NCI-H2107 treated with DMSO at 0.1 percent for 48 hours (cell line): ENCODE measurements around the gene TMEM97.
"Not testable (repeated sequence)": the region's sequence is repeated elsewhere in the genome, so short reads cannot be mapped to it uniquely, and the experiment has no call there.

Source experiments
- DNase-seq: peaks from one replicate; lab custom pipeline; 2025; ENCODE audit not compliant: unreplicated experiment; lab: John Stamatoyannopoulos, UW

The TMEM97 gene

DNA sequence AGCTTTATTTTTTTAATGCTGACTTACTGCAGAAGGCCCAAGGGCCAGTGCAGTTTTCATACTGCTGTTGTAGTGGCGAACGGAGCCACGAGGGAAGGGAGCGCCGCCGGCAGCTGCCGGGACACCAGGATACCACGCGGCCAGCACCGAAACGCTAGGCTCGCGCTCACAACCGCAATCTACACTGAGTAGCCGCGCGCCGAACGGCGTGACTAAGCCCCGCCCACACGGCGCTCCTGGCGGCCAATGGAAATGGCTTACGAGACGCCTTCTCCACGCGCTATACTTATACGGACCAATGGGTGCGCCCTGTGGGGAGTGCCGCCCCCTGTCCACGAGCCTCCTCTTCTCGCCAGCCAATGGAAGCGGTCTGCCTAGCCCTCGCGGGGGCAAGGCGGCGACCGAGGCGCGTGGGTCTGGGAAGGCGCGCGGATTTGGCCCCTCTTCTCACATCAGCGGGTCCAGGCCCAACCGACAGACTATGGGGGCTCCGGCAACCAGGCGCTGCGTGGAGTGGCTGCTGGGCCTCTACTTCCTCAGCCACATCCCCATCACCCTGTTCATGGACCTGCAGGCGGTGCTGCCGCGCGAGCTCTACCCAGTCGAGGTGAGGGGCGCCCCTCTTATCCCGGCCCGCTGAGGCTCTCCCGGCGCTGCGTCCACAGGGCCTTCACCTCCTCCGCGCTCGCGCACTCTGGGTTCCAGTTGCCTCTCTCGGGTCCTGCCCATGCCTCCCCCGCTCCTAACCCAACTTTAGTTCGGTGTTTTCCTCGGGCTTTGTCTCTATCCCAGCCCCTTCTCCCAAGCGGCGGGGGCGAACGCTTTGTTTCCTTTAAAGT, at the start of gene TMEM97:
Gene TMEM97 (plus strand): TSS at position 442 of the 839 bp plus-strand sequence. CDS start 40 bp downstream, at position 482.
- peak; percentile 94 for DNase-seq

DNA sequence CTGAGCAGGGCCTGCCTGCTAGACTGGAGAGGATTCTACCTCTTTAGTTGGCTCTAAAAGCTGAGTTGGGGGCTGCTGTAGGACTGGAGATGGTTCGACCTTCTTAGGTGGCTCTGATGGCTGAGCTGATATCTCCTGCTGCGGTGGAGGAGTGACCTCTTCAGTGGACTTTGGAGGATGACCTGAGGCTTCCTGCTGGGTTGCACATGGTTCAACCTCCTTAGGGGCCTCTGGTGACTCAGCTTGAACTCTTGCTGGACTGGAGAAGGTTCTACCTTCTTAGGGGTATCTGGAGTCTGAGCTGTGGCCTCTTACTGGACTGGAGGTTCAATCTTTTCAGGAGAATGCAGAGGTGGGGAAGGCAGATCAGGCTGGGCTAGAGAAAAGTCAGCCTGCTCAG, 48.9 kb upstream of the TMEM97 start:
- no peak for DNase-seq

DNA sequence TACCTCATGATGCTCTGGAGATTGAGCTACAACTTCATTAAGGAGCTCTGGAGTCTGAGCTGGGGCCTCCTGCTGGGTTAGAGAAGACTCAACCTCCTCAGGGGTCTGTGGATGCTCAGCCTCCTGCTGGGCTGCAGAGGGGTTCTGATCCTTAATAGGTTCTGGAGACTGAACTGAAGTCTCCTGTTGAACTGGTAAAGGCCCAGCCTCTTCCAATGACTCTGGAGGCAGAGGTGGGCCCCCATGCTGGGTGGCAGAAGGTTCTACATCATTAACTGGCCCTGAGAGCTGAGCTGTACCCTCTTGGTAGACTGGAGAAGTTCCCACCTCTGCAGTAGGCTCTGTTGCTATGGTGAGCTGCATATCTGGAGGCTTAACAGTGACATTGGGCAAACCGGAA, 48.1 kb upstream of the TMEM97 start:
- DNase-seq, result no peak

DNA sequence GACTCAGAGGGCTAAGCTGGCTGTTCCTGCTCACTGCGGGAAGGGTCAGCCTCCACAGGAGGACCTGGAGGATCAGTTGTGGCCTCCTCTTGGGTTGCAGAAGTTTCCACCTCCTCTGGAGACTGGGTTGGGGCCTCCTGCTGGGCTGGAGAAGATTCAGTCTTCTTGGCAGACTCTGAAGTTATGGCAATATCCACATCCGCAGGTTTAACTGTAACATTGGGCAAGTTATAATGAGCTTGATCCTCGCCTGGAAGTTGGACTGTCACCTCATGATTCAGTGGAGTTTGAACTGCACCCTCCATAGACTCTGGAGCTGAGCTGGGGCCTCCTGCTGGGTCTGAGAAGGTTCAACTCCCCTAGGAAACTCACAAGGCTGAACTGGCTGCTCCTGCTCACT, 47.6 kb upstream of the TMEM97 start:
- no peak for DNase-seq

DNA sequence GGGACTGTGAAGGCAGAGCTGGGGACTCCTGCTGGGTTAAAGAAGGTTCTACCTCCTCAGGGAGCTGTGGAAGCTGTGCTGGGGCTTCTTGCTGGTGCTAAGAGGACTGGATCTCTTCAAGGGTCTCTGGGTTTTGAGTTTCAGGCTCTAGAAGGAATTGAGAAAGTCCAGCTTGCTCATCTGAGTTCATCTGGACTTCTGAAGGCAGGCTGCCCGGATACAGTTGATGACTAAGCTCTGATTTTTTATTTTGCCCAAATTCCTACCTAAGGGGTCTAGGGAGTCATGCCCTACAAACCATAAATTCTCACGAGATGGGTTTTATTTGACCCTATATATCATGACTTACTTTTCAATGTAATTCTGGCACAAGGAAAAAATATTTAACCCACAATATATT, 46.8 kb upstream of the TMEM97 start:
- no peak for DNase-seq

DNA sequence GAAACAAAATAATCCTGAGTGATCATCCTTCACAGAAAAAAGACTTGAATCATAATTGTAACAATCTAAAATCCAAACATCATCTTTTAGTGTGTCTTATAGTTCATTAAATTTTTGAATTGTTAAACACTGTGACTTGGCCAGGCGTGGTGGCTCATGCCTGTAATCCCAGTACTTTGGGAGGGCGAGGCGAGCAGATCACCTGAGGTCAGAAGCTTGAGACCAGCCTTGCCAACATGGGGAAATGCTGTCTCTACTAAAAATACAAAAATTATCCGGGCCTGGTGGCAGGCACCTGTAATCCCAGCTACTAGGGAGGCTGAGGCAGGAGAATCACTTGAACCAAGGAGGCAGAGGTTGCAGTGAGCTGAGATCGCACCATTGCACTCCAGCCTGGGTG, 45.7 kb upstream of the TMEM97 start:
- not testable (repeated sequence) for DNase-seq

DNA sequence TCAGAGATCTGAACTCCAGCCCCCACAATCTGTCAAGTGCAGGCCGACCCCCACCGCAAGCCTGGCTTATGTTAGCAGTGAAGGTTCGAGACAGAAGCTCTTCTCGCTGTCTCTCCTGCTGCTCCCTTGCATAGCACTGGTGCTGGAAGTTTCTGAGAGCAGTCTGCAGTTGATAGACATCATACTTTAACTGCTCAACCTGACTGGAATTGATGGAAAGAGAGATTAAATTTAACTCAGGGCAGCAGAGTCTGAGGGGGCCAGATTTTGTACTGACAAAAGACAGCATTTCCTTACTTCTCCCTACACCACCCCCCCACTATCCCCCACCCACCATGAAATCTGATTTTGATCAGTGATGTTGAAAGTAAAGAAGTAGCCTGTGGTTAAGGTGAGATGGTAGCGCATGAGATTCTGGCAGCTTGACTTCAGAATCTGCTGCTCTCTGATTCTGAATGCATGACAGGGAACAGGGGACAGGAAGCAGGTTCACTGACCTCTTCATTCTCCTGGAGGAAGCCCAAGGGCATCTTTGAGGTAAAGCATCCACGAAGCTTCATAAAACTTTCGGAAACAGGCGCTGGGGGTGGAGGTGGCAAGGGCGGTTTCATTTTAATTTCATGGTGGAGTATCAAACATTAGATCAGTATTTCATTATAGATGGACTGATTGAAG, 44.3 kb upstream of the TMEM97 start:
- no peak for DNase-seq

DNA sequence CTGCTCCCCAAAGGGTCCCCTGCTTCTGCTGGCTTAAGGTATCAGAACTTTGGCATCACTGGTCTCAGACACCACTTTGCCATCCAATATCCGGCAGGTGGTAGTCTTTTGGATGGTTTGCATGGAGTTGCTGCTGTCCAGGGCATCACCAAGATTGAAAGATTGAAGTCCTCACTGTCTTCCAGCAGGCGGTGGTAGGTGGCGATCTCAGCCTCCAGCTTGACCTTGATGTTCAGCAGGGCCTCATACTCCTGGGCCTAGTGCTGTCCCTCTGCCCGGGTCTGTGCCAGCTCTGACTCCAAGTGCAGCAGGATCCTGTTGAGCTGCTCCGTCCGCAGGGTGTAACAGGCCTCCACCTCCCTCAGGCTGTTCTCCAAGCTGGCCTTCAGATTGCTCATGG, 43.0 kb upstream of the TMEM97 start:
- DNase-seq, result no peak

DNA sequence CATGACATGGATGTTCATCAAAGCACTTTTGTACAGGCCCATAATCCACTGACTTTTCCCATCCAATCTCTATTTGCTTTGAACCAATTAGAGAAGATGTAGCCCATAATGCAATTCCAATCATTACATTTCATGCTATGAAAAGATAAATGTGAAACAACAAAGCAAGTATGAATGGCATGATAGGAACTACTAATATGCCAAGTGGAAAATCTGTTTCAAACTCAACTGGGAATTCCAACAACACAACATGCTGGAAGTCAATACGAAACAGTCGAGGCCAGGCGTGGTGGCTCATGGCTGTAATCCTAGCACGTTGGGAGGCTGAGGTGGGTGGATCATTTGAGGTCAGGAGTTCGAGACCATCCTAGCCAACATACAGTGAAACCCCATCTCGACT, 39.6 kb upstream of the TMEM97 start:
- DNase-seq, result no peak

DNA sequence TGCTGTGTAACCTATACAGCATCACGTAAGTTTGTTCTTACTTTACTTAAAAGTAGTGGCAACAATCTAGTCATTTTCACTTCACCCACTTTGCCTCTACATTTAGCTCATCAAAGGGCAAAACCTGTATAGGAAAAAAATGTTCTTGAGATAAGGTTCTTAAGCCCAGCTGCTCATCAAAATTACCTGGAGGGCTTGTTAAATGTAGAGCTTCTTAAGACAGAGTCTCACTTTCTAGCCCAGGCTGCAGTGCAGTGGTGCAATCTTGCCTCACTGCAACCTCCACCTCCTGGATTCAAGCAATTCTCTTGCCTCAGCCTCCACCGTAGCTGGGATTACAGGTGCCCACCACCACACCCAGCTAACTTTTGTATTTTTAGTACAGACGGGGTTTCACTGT, 38.2 kb upstream of the TMEM97 start:
- DNase-seq, result no peak

DNA sequence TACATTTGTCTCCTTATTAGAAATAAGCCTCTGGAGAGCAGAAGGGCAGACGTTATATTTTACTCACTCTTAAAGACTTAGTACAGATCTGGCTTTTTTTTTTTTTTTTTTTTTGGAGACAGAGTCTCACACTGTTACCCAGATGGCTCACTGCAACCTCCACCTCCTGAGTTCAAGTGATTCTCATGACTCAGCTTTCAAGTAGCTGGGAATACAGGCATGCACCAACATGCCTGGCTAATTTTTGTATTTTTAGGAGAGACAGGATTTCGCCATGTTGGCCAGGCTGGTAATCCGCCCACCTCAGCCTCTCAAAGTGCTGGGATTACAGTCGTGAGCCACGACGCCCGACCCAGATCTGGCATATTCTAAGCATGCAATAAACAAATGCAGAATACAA, 36.4 kb upstream of the TMEM97 start:
- peak; percentile 4 for DNase-seq

DNA sequence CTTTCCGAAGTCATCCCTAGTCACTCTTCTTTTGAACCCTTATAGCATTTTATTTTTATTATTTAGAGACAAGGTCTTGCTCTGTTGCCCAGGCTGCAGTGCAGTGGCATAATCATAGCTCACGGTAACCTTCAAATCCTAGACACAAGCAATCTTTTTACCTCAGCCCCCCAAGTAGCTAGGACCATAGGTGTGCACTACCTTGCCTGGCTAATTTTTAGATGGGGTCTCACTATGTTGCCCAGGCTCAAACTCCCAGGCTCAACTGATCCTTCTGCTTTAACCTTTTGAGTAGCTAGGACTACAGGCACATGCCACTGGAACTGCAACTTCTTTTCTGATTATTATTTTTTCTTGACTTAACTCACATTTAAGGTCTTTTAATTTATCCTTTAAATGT, 33.0 kb upstream of the TMEM97 start:
- no peak for DNase-seq

DNA sequence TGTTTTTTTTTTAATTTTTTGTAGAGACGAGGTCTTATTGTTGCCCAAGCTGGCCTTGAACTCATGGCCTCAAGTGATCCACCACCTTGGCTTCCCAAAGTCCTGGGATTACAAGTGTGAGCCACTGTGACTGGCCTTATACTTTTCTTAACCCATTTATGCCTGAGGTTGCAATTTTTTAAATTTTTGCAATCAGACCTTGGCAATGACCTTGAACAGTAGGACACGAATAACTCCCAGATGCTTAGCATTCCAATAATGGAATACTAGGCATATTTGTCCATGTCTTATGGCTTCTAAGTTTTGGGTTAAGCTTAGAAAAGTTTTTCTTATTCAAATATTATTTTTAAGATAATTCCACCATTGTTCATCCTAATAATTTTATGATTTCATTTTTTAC, 28.3 kb upstream of the TMEM97 start:
- no peak for DNase-seq

DNA sequence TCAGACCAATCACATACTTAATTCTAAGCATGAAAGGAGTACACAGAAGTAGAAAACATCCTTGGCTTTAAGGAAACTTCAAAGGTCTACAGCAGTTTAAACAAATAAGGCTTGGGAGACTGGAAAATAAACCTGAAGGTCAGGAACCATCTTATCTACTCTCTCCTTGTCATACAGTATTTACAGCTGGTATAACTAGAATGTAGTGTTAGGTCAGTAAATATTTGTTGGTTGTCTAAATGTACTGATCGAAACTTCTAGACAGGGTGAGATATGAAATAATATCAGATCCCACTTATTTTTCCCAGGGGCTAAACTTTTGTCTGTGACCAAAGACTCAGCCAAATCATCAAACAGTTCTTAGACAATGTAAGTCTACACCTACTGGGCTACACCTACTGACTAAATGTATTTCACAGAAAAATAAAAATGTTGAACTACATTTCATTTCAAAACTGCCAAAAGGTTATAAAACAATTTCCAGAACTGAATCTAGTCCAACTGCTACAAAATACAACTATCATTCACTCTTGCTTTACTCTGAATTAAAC, 27.1 kb upstream of the TMEM97 start:
- no peak for DNase-seq

DNA sequence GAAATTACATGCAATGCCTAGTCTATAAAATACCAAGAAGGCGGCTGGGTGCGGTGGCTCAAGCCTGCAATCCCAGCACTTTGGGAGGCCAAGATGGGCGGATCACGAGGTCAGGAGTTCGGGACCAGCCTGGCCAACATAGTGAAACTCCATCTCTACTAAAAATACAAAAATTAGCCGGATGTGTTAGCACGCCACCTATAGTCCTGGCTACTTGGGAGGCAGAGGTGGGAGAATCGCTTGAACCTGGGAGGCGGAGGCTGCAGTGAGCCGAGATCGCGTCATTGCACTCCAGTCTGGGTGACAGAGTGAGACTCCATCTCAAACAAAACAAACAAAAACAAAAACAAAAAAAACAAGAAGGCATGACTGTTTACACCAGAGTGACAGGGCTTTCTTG, 26.1 kb upstream of the TMEM97 start:
- not testable (repeated sequence) for DNase-seq

DNA sequence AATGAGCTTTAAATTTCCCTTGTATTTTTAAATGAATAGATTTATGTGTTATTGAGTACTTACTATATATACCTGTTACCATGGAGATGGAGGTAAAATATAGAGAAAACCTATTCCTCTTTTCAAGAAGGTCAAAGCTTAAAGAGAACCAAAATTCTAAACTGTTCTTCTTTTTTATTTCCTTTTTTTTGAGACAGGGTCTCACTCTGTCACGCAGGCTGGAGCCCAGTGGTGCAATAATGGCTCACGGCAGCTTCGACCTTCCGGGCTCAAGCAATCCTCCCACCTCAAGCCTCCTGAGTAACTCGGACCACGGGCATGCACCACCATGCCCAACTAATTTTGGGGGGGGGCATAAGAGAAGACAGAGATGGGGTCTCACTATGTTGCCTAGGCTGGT, 25.0 kb upstream of the TMEM97 start:
- DNase-seq, result no peak

DNA sequence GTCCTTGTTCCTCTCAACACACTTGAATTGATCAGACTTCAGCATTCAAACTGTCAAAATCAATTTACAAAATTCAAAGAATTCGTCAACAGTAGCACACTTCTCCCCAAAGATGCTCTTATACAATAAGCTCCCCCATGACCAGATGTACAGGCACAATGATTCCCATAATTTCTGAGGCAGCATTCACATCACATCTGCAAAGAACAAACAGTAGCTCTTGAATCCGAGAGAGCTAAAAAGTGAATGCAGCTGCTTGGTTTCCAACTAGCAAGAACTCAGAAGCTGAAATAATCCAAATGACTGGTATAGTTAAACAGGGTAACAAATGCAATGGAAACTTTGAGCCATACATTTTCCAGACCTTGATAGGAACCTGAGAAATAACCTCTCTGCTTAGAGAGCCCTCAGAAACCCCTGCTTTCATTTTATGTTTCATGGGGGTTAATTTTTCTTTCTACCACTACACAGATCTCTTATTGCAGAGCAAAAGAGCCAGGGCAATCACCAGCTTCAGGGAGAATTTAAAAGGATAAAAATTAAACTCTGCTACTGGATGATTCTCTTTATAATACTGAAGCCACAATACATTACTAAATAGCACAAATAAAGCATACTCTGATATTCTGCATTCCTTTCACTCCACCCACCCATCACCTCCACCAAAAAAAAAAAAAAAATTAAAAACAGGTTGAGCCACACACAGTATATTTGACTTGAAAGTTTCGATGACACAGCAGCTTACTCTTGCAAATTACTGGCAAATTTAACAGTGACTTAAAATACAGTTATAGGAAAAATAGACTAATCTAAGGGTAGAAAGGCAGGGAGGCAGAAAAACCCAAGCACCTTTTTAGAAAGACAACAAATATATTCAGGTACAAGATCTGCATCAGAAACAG, 23.1 kb upstream of the TMEM97 start:
- no peak for DNase-seq

DNA sequence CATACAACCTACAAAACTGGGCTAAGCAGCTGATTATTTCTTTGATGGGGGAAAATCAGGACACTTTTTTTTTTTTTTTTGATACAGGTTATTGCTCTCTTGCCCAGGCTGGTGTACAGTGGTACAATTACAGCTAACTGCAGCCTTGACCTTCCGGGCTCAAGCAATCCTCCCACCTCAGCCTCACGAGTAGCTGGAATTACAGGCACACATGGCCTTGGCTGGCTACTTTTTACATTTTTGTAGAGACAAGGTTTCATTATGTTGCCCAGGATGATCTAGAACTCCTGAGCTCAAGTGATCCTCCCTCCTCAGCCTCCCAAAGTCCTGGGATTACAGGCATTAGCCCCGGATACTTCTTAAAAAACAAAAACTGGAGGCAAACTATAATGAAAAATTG, 20.6 kb upstream of the TMEM97 start:
- no peak for DNase-seq

DNA sequence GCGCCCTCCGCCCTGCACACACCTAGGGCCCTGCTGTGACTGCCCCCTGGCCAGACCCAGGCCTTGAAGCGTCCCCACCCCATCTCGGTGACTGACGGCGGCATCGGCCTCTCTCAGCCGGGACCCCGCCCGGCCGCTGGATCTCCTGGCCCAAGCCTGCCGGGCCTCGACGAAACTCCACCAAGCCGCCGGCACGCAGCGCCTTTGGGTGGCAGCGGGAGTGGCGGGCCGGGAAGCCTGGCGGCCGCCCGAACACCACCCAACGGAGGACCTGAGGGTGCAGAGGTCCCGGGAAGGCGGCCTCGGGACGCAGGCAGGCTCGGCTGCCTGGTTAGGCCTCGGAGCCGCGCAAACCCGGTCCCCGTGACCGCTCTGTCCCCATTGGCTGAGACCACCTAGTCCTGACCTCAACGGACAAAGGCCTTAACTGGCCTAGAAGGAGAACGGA, 12.0 kb upstream of the TMEM97 start:
- DNase-seq, result no peak

DNA sequence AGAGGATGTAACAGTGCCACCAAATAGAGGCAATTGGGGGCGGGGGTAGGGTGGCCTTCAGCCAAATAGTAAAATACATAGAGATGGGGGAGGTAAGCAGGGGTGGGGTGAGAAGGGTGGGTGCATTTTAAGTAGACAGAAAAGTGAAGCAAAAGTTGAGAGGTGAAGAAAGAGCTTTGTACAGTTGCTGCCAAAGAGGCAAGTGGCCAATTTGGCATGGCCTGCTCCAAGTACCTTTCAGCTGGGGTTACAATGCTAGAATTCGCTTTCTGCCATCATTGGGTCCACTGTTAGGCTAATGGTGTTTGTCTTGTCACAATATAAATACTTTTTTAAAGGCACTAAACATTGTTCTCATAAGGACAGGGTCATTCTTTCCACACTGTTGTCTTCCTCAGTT, 5.2 kb upstream of the TMEM97 start:
- DNase-seq, result no peak
